HEK293T (cell line): ENCODE results near the gene TMEM72.

Experiments used
- CTCF ChIA-PET: fragments of 350-600 bp; formaldehyde crosslinking; extraction: SDS; loops from one replicate; lab custom pipeline; 2021; ENCODE audit warnings: antibody characterized with exemption, inconsistent platforms; lab: Yijun Ruan, JAX
- POLR2A ChIA-PET: fragments of 350-600 bp; formaldehyde crosslinking; extraction: SDS; loops from one replicate; lab custom pipeline; 2020; ENCODE audit warnings: antibody characterized with exemption, inconsistent platforms; lab: Yijun Ruan, JAX
- DNase-seq: peaks from one replicate; pipeline ENCODE4 v3.0.0; 2012; ENCODE audit warnings: mixed read lengths; ENCODE audit errors: extremely low spot score
- ARNT ChIP-seq: fragments of 450-650 bp; IDR thresholded peaks from 2 replicates; pipeline ENCODE4 v1.6.1; 2017; ENCODE audit warnings: mild to moderate bottlenecking
- BHLHE40 ChIP-seq: fragments of 450-650 bp; IDR thresholded peaks from 2 replicates; pipeline ENCODE4 v1.6.1; 2016; ENCODE audit warnings: mild to moderate bottlenecking, moderate library complexity, borderline replicate concordance
- CTBP1 ChIP-seq: fragments of 450-650 bp; IDR thresholded peaks from 2 replicates; pipeline ENCODE4 v1.6.1; 2016; ENCODE audit warnings: borderline replicate concordance
- ELF4 ChIP-seq: fragments of 450-650 bp; IDR thresholded peaks from 2 replicates; pipeline ENCODE4 v1.6.1; 2017; ENCODE audit warnings: antibody characterized with exemption
- FOXA1 ChIP-seq: fragments of 450-650 bp; IDR thresholded peaks from 2 replicates; pipeline ENCODE4 v1.6.1; 2016; ENCODE audit warnings: mild to moderate bottlenecking
- FOXK2 ChIP-seq: fragments of 450-650 bp; IDR thresholded peaks from 2 replicates; pipeline ENCODE4 v1.6.1; 2016; ENCODE audit warnings: mild to moderate bottlenecking
- FOXM1 ChIP-seq: fragments of 450-650 bp; IDR thresholded peaks from 2 replicates; pipeline ENCODE4 v1.6.1; 2017; ENCODE audit warnings: mild to moderate bottlenecking, borderline replicate concordance
- HDGF ChIP-seq: fragments of 450-650 bp; IDR thresholded peaks from 2 replicates; pipeline ENCODE4 v1.6.1; 2017; ENCODE audit warnings: antibody characterized with exemption, borderline replicate concordance
- L3MBTL2 ChIP-seq: fragments of 450-650 bp; conservative IDR thresholded peaks from 2 replicates; pipeline ENCODE4 v1.6.1; 2016; ENCODE audit warnings: mild to moderate bottlenecking
- LEF1 ChIP-seq: fragments of 450-650 bp; IDR thresholded peaks from 2 replicates; pipeline ENCODE4 v1.6.1; 2017; ENCODE audit warnings: mild to moderate bottlenecking, borderline replicate concordance
- NFRKB ChIP-seq: fragments of 450-650 bp; IDR thresholded peaks from 2 replicates; pipeline ENCODE4 v1.6.1; 2016; ENCODE audit warnings: mild to moderate bottlenecking, moderate library complexity
- PKNOX1 ChIP-seq: fragments of 450-650 bp; IDR thresholded peaks from 2 replicates; pipeline ENCODE4 v1.6.1; 2016
- SP1 ChIP-seq: fragments of 450-650 bp; IDR thresholded peaks from 2 replicates; pipeline ENCODE4 v1.6.1; 2017
- SUZ12 ChIP-seq: fragments of 450-650 bp; IDR thresholded peaks from 2 replicates; pipeline ENCODE4 v1.6.1; 2016; ENCODE audit warnings: mild to moderate bottlenecking
- TARDBP ChIP-seq: fragments of 450-650 bp; IDR thresholded peaks from 2 replicates; pipeline ENCODE4 v1.6.1; 2016
- ZNF384 ChIP-seq: fragments of 450-650 bp; IDR thresholded peaks from 2 replicates; pipeline ENCODE4 v1.6.1; 2016

The TMEM72 gene

GRCh38 chr10:44958196-44958897, 47.2 kb downstream of the TMEM72 start:
- ChIA-PET POLR2A (interaction anchor here (0.7 to 1.4 kb wide), 2 partner anchors 11 to 23 kb away, joined by 4 to 6 read pairs; no protein-coding TSS in a partner anchor), CTCF (no interaction called here)
- DNase-seq, result no peak
- TF ChIP-seq LEF1 (no peak), SUZ12 (no peak), TARDBP (no peak), FOXK2 (no peak), L3MBTL2 (no peak), PKNOX1 (no peak), ARNT (no peak), FOXA1 (no peak), BHLHE40 (no peak), SP1 (no peak), CTBP1 (no peak), FOXM1 (no peak), HDGF (no peak), NFRKB (no peak), ELF4 (no peak), ZNF384 (no peak)

GRCh38 chr10:44958898-44959246, 47.7 kb downstream of the TMEM72 start:
- ChIA-PET POLR2A (interaction anchor here (0.7 to 1.4 kb wide), 2 partner anchors 11 to 23 kb away, joined by 4 to 6 read pairs; no protein-coding TSS in a partner anchor), CTCF (no interaction called here)
- no peak for TF ChIP-seq NFRKB
- TF ChIP-seq CTBP1, result no peak
- TF ChIP-seq HDGF, result no peak
- no peak for TF ChIP-seq FOXA1
- TF ChIP-seq LEF1, result no peak
- no peak for TF ChIP-seq BHLHE40
- no peak for TF ChIP-seq ZNF384
- TF ChIP-seq ELF4, result no peak
- TF ChIP-seq SUZ12, result no peak
- TF ChIP-seq PKNOX1, result no peak
- no peak for TF ChIP-seq FOXM1
- no peak for TF ChIP-seq L3MBTL2
- no peak for TF ChIP-seq FOXK2
- no peak for TF ChIP-seq TARDBP
- no peak for TF ChIP-seq SP1
- DNase-seq, result no peak

- CTCF ChIA-PET, result interaction anchor here (0.7 kb wide), 1 partner anchor 16 kb away, joined by 3 read pairs; no protein-coding TSS in a partner anchor
- peak; percentile 96 for DNase-seq
- POLR2A ChIA-PET, result interaction anchor here (0.7 to 1.4 kb wide), 2 partner anchors 10 to 19 kb away, joined by 5 to 6 read pairs; partner anchors contain the start of gene DEPP1
- no peak for TF ChIP-seq SP1
- peak; percentile 35; the same call in 1 of the 2 replicates for TF ChIP-seq ELF4
- no peak for TF ChIP-seq PKNOX1
- TF ChIP-seq NFRKB, result no peak
Observed at GRCh38 chr10:44959247-44960087, 48.3 kb downstream of the TMEM72 start, which contains the start of gene RASSF4. RASSF4 (plus strand) TSS chr10:44959802; CDS start chr10:44970203, 10,401 bp downstream.

GRCh38 chr10:44960088-44960460, 48.9 kb downstream of the TMEM72 start:
- no peak for TF ChIP-seq LEF1
- no peak for TF ChIP-seq CTBP1
- TF ChIP-seq SUZ12, result no peak
- no peak for TF ChIP-seq SP1
- TF ChIP-seq FOXA1, result no peak
- no peak for TF ChIP-seq PKNOX1
- TF ChIP-seq ZNF384, result no peak
- no peak for TF ChIP-seq HDGF
- no peak for TF ChIP-seq TARDBP
- TF ChIP-seq FOXK2, result no peak
- TF ChIP-seq NFRKB, result no peak
- TF ChIP-seq BHLHE40, result no peak
- no peak for TF ChIP-seq ELF4
- TF ChIP-seq ARNT, result no peak
- TF ChIP-seq L3MBTL2, result no peak
- no peak for TF ChIP-seq FOXM1
- CTCF ChIA-PET, result no interaction called here
- DNase-seq, result no peak
- POLR2A ChIA-PET, result no interaction called here

GRCh38 chr10:44960482-44961229, 49.5 kb downstream of the TMEM72 start:
- TF ChIP-seq SP1, result no peak
- peak; percentile 4; the same call in 1 of the 2 replicates for TF ChIP-seq PKNOX1
- CTCF ChIA-PET, result no interaction called here
- POLR2A ChIA-PET, result interaction anchor here (1.0 kb wide), 1 partner anchor 13 kb away, joined by 3 read pairs; no protein-coding TSS in a partner anchor
- DNase-seq, result no peak
